GM12878 (cell line): Measurements from ENCODE around the gene CHD9. TPM values are rescaled to one million over a fixed set of nuclear protein-coding genes. Genes with fewer than 3 reads are reported as not detected.

Experiments used
- ATAC-seq: fragments of 200-7000 bp; cut with Tn5 transposase; 3 replicates; pipeline ENCODE4 v1.9.1; 2020; ENCODE audit warnings: mild to moderate bottlenecking, moderate library complexity
- BruUV-seq: library from RNA; stranded (reverse); fragments of 400-500 nt; replicated peaks from 2 replicates; lab custom pipeline; 2021; lab: Mats Ljungman, UMichigan
- CTCF ChIA-PET: fragments of 300-600 bp; sonication (Branson Sonifier 250); formaldehyde crosslinking; extraction: SDS; loops from one replicate; lab custom pipeline; 2021; ENCODE audit warnings: inconsistent platforms; lab: Yijun Ruan, JAX
- POLR2A ChIA-PET: fragments of 350-600 bp; formaldehyde crosslinking; extraction: SDS; loops from one replicate; lab custom pipeline; 2021; ENCODE audit warnings: inconsistent platforms; lab: Charles Lee
- RAD21 ChIA-PET: fragments of 300-600 bp; sonication (Branson Sonifier 250); formaldehyde crosslinking; loops from one replicate; lab custom pipeline; 2023; ENCODE audit warnings: antibody characterized with exemption; ENCODE audit not compliant: unreplicated experiment; lab: Charles Lee
- SMC1A ChIA-PET: fragments of 300-600 bp; sonication (Branson Sonifier 250); formaldehyde crosslinking; loops from one replicate; lab custom pipeline; 2023; ENCODE audit not compliant: unreplicated experiment, uncharacterized antibody; lab: Charles Lee
- DNase-seq: peaks from one replicate; pipeline ENCODE4 v3.0.0-alpha.2; 2011; ENCODE audit warnings: low read depth, low spot score
- FAIRE-seq: peaks from 3 replicates; lab custom pipeline; 2011; peaks lifted over from hg19 to GRCh38; lab: Jason Lieb, UNC
- H2AFZ ChIP-seq: 2 replicates; pipeline ENCODE4 v1.6.0; 2011; ENCODE audit warnings: low read depth, low read length, control low read depth; ENCODE audit not compliant: control insufficient read depth
- H3K27ac ChIP-seq: 2 replicates; pipeline ENCODE4 v1.5.1; 2011; ENCODE audit warnings: control low read depth; ENCODE audit not compliant: control insufficient read depth, insufficient read depth
- H3K27me3 ChIP-seq, 2 experiments: replicated peaks in 1 of 2; 2 replicates each; pipeline versions ENCODE4 v1.6.0 to v1.6.1; 2011; ENCODE audit warnings: low read length in 1 of 2; ENCODE audit not compliant: control insufficient read depth in 2 of 2, insufficient read depth in 2 of 2
- H3K36me3 ChIP-seq, 2 experiments: 2 replicates each; pipeline ENCODE4 v1.5.1; 2011; ENCODE audit warnings: low read length in 1 of 2; ENCODE audit not compliant: control insufficient read depth in 2 of 2, insufficient read depth in 2 of 2
- H3K4me1 ChIP-seq: 2 replicates; pipeline ENCODE4 v1.6.1; 2011; ENCODE audit warnings: mild to moderate bottlenecking, low read length, moderate library complexity, mixed read lengths; ENCODE audit not compliant: control insufficient read depth, insufficient read depth
- H3K4me2 ChIP-seq: 2 replicates; pipeline ENCODE4 v1.6.0; 2011; ENCODE audit warnings: control low read depth; ENCODE audit not compliant: control insufficient read depth, insufficient read depth
- H3K4me3 ChIP-seq: fragments of 200-600 bp; sonication (generic); 2 replicates; pipeline ENCODE4 v1.5.1; 2016
- H3K79me2 ChIP-seq: 2 replicates; pipeline ENCODE4 v1.6.0; 2011; ENCODE audit warnings: low read length; ENCODE audit not compliant: control insufficient read depth, insufficient read depth
- H3K9ac ChIP-seq: 2 replicates; pipeline ENCODE4 v1.8.0; 2011; ENCODE audit warnings: low read length, control low read depth, mixed read lengths; ENCODE audit not compliant: control insufficient read depth, insufficient read depth
- H3K9me3 ChIP-seq: replicated peaks from 3 replicates; pipeline ENCODE4 v1.5.1; 2011; ENCODE audit warnings: mild to moderate bottlenecking, low read length; ENCODE audit not compliant: control insufficient read depth, insufficient read depth
- H4K20me1 ChIP-seq: 2 replicates; pipeline ENCODE4 v1.6.0; 2011; ENCODE audit not compliant: control insufficient read depth, insufficient read depth
- ASH2L ChIP-seq: fragments of 300-600, 200-600 bp; sonication (generic); IDR thresholded peaks from 2 replicates; pipeline ENCODE4 v1.6.1; 2017; ENCODE audit warnings: low read depth, mild to moderate bottlenecking, borderline replicate concordance
- BACH1 ChIP-seq: fragments of 450-650 bp; IDR thresholded peaks from 2 replicates; pipeline ENCODE4 v1.6.1; 2017; ENCODE audit warnings: mild to moderate bottlenecking, borderline replicate concordance
- CEBPB ChIP-seq, 2 experiments: fragments of 150-350 bp in 1 of 2; IDR thresholded peaks; 2 replicates each; pipeline ENCODE4 v1.6.1; 2012 to 2014; ENCODE audit warnings: low read depth in 2 of 2, low read length in 2 of 2, borderline replicate concordance in 1 of 2, inconsistent platforms in 1 of 2
- CHD4 ChIP-seq: fragments of 200-600 bp; sonication (generic); IDR thresholded peaks from 2 replicates; pipeline ENCODE4 v1.6.1; 2016; ENCODE audit warnings: mild to moderate bottlenecking
- KDM1A ChIP-seq: fragments of 200-600 bp; sonication (generic); IDR thresholded peaks from 2 replicates; pipeline ENCODE4 v1.6.1; 2016; ENCODE audit warnings: borderline replicate concordance
- MEF2B ChIP-seq: fragments of 450-650 bp; IDR thresholded peaks from 2 replicates; pipeline ENCODE4 v1.6.1; 2018; ENCODE audit warnings: mild to moderate bottlenecking, moderate library complexity; ENCODE audit not compliant: partially characterized antibody, poor library complexity, severe bottlenecking
- MTA2 ChIP-seq: fragments of 450-650 bp; IDR thresholded peaks from 2 replicates; pipeline ENCODE4 v1.6.1; 2016; ENCODE audit warnings: low read depth, mild to moderate bottlenecking, moderate library complexity
- RAD51 ChIP-seq: fragments of 450-650 bp; IDR thresholded peaks from 2 replicates; pipeline ENCODE4 v1.6.1; 2016; ENCODE audit warnings: moderate library complexity, mild to moderate bottlenecking, inconsistent platforms
- RELA ChIP-seq: fragments of 450-650 bp; IDR thresholded peaks from 2 replicates; pipeline ENCODE4 v1.8.0; 2014; ENCODE audit warnings: borderline replicate concordance; ENCODE audit not compliant: partially characterized antibody
- RUNX3 ChIP-seq: IDR thresholded peaks from 2 replicates; pipeline ENCODE4 v1.6.1; 2012; ENCODE audit warnings: low read length, inconsistent platforms
- STAT3 ChIP-seq: IDR thresholded peaks from 2 replicates; pipeline ENCODE4 v1.6.1; 2011; ENCODE audit warnings: low read depth, low read length, improper control_type of control experiment
- ZBTB40 ChIP-seq: fragments of 450-650 bp; IDR thresholded peaks from 2 replicates; pipeline ENCODE4 v1.6.1; 2016; ENCODE audit warnings: mild to moderate bottlenecking, moderate library complexity, borderline replicate concordance
- ZNF217 ChIP-seq: fragments of 450-650 bp; IDR thresholded peaks from 2 replicates; pipeline ENCODE4 v1.6.1; 2017; ENCODE audit warnings: antibody characterized with exemption, mild to moderate bottlenecking
- WGBS: methylation state at CpG from one replicate; pipeline ENCODE4 v1.1.6; 2016; ENCODE audit warnings: low lambda C conversion rate; ENCODE audit not compliant: insufficient replicate concordance, insufficient coverage; ENCODE audit errors: missing lambda C conversion rate; 5-methylcytosine and 5-hydroxymethylcytosine counted together
- in situ Hi-C: fragments of 300-500 bp; cut with MboI; formaldehyde crosslinking; loops from 9 replicates; pipeline ENCODE4 v1.14.3; 2018; ENCODE audit warnings: mixed read lengths
- intact Hi-C: fragments of 100-400 bp; cut with micrococcal nuclease; formaldehyde crosslinking; loops from one replicate; pipeline ENCODE4 v1.14.2; 2022; ENCODE audit not compliant: unreplicated experiment
- polyA plus RNA-seq, 11 experiments: library from polyadenylated mRNA; depleted of rRNA in 4 of 11; unstranded in 6 of 11; stranded (reverse) in 5 of 11; fragments of >200 nt; fragmentation: Nextera tagmentation in 4 of 11; fragmentation: Illumina TruSeq in 1 of 11; extraction: Ambion mirVana in 4 of 11; extraction: Trizol in 1 of 11; gene quantifications; 1 replicate in 1 of 11; 2 replicates in 10 of 11; pipeline versions ENCODE4 v1.2.1 to v1.2.3, GENCODE V29; 2011 to 2016; ENCODE audit warnings: inconsistent platforms in 2 of 11, missing spikeins in 2 of 11, low read depth in 1 of 11
- total RNA-seq, 4 experiments: library from RNA; depleted of rRNA in 3 of 4; stranded (reverse); fragments of >200 nt in 3 of 4; fragmentation: Illumina TruSeq in 1 of 4; extraction: Trizol in 1 of 4; gene quantifications; 2 replicates each; pipeline versions ENCODE4 v1.2.1 to v1.2.3, GENCODE V29; 2013 to 2021
- TF ChIP-seq, protein P1 (sequence below), 3 experiments: IDR thresholded peaks in 2 of 3; conservative IDR thresholded peaks in 1 of 3; 2 replicates each; pipeline ENCODE4 v1.5.1; 2011; ENCODE audit warnings: low read depth in 3 of 3, low read length in 3 of 3, mild to moderate bottlenecking in 3 of 3, control low read depth in 2 of 3, moderate library complexity in 2 of 3, inconsistent platforms in 1 of 3, mixed read lengths in 1 of 3; ENCODE audit not compliant: control insufficient read depth in 2 of 3, insufficient read depth in 1 of 3; ENCODE audit errors: extremely low read depth in 1 of 3
- TF ChIP-seq, protein P2 (sequence below): IDR thresholded peaks from 2 replicates; pipeline ENCODE4 v1.6.1; 2012; ENCODE audit warnings: low read depth, low read length, improper control_type of control experiment
- TF ChIP-seq, protein P3 (sequence below): fragments of 450-650 bp; IDR thresholded peaks from 2 replicates; pipeline ENCODE4 v1.6.1; 2017; ENCODE audit warnings: borderline replicate concordance

Gene CHD9
- total and polyA plus RNA-seq, 10 of the 15 experiments (the other 5 are each of a cell fraction or from before 2014, with no cell fraction given): 29.2 to 95.7 (median 54.3) TPM

DNA sequence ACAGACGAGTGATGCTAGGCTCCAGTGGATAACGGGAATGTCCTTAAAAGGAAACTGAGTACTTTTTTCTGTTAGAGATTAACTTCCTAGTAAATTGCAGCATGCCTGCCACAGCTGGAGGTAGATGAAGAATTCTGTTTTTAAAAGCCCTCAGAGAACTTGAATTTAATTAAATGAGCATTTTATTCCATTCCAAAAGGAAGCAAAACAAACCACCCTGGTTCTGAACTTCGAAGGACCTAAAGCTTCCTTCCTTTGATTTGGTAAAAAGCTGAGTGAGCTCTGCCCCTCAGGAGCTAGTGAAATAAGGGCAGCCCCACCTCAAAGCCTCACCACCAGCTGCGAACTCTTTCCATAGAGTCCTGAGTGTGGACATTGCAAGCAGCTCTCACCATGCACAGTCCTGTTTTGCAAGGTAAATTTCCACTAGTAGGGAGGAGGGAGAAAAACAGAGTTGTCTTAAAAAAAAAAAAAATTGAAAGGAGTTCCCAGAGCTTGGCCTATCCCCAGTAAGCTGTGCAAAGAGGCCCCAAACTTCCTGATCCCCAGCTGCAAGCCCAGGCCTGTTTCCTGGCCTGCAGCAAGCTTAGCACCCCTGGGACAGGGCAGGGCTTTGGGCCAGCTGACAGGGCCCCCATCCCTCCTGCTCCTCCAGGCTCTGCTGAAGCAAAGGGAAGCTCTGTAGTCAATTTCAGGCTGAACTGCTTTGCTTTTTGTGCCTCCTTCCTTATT, 13.3 kb upstream of the CHD9 start:
- in situ Hi-C loops: no loop called here
- H3K79me2 ChIP-seq: no peaks in the 10 kb centered on the region
- BruUV-seq: no TSS peak
- H3K27me3 ChIP-seq: no peaks in the 10 kb centered on the region
- H3K27ac ChIP-seq: no peak overlapping the region
- peaks cover 3% of the 10 kb centered on the region; the same call in 1 of the 2 replicates for H3K4me1 ChIP-seq
- SMC1A ChIA-PET: interaction anchor here (1.1 kb wide), 1 partner anchor 166 kb away, joined by 4 read pairs; no protein-coding TSS in a partner anchor
- DNase-seq (no peak), ATAC-seq (peak; percentile 63), FAIRE-seq (no peak)
- CTCF ChIA-PET: interaction anchor here (0.6 to 0.9 kb wide), 3 partner anchors 19 to 64 kb away, joined by 3 read pairs; no protein-coding TSS in a partner anchor
- H3K9ac ChIP-seq: no peak overlapping the region; the same call in 1 of the 2 replicates
- H3K4me3 ChIP-seq: peak overlapping the region; percentile 27; the same call in 1 of the 2 replicates
- RAD21 ChIA-PET: no interaction called here
- H3K36me3 ChIP-seq: no peaks in the 10 kb centered on the region
- intact Hi-C loops: no loop called here
- H3K4me2 ChIP-seq: peak overlapping the region; percentile 48
- H3K9me3 ChIP-seq: no peaks in the 10 kb centered on the region
- H4K20me1 ChIP-seq: no peaks in the 10 kb centered on the region
- peak overlapping the region; percentile 33 for H2AFZ ChIP-seq
- WGBS: 42% methylated on average over 4 of the region's 4 CpGs
- POLR2A ChIA-PET: no interaction called here
- TF ChIP-seq RELA (no peak), MEF2B (no peak), MTA2 (no peak), CHD4 (no peak), KDM1A (no peak), ZNF217 (no peak), BACH1 (no peak), ZBTB40 (no peak), ASH2L (no peak), RAD51 (no peak), STAT3 (no peak), RUNX3 (no peak), CEBPB (IDR thresholded peaks at IDR 0.05; ENCODE audit: borderline replicate concordance in 1 of 2, low read depth in 2 of 2, low read length in 2 of 2) (no peak)
- TF ChIP-seq, protein P1, sequence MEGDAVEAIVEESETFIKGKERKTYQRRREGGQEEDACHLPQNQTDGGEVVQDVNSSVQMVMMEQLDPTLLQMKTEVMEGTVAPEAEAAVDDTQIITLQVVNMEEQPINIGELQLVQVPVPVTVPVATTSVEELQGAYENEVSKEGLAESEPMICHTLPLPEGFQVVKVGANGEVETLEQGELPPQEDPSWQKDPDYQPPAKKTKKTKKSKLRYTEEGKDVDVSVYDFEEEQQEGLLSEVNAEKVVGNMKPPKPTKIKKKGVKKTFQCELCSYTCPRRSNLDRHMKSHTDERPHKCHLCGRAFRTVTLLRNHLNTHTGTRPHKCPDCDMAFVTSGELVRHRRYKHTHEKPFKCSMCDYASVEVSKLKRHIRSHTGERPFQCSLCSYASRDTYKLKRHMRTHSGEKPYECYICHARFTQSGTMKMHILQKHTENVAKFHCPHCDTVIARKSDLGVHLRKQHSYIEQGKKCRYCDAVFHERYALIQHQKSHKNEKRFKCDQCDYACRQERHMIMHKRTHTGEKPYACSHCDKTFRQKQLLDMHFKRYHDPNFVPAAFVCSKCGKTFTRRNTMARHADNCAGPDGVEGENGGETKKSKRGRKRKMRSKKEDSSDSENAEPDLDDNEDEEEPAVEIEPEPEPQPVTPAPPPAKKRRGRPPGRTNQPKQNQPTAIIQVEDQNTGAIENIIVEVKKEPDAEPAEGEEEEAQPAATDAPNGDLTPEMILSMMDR (IDR thresholded peaks at IDR 0.05 in 2 of 3, conservative IDR thresholded peaks at IDR 0.05 in 1 of 3; ENCODE audit: control insufficient read depth in 2 of 3, extremely low read depth in 1 of 3, insufficient read depth in 1 of 3, low read depth in 3 of 3, low read length in 3 of 3): no peak
- TF ChIP-seq, protein P2, sequence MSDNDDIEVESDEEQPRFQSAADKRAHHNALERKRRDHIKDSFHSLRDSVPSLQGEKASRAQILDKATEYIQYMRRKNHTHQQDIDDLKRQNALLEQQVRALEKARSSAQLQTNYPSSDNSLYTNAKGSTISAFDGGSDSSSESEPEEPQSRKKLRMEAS: no peak
- TF ChIP-seq, protein P3, sequence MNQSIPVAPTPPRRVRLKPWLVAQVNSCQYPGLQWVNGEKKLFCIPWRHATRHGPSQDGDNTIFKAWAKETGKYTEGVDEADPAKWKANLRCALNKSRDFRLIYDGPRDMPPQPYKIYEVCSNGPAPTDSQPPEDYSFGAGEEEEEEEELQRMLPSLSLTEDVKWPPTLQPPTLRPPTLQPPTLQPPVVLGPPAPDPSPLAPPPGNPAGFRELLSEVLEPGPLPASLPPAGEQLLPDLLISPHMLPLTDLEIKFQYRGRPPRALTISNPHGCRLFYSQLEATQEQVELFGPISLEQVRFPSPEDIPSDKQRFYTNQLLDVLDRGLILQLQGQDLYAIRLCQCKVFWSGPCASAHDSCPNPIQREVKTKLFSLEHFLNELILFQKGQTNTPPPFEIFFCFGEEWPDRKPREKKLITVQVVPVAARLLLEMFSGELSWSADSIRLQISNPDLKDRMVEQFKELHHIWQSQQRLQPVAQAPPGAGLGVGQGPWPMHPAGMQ: no peak
